Measurements from ENCODE around the gene TYMS. TPM values are rescaled to one million over a fixed set of nuclear protein-coding genes. Genes with fewer than 3 reads are reported as not detected.

The TYMS gene
- total and polyA plus RNA-seq, 10 of the 15 experiments (the other 5 are each of a cell fraction or from before 2014, with no cell fraction given) = 34.8 to 524 (median 219) TPM

DNA sequence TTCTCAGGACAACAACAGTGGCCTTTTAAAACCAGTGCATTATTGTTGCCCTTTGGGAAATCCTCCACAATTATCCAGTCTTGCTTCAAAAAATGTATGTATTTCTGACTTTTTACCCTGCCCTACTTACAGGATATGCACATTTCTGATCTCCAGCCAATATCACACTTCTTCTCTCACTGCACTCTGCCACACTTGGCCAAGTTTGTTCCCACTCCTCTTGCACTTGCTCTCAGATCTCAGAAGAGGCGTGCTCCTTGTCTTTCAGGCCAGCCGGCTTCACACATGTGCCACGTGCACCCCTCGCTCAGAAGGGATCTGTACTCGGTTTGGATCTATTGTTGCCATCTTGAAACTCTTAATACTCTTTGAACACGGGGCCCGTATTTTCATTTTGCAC is 45.3 kb upstream of the TYMS start:
- in situ Hi-C loops (cut with MboI) (loop anchor here (10.0 kb wide), 1 partner anchor 327 kb away; no protein-coding TSS in a partner anchor), intact Hi-C loops (cut with micrococcal nuclease; ENCODE audit: unreplicated experiment) (no loop called here)
- POLR2A ChIA-PET = no interaction called here
- RAD21 ChIA-PET (ENCODE audit: unreplicated experiment) = no interaction called here
- Histone ChIP-seq H3K9me3 (replicated peaks; ENCODE audit: control insufficient read depth, insufficient read depth, low read length) (no peaks in the 10 kb centered on the region), H3K27ac (ENCODE audit: control insufficient read depth, insufficient read depth) (no peak overlapping the region), H3K27me3 (replicated peaks in 1 of 2; ENCODE audit: control insufficient read depth in 2 of 2, insufficient read depth in 2 of 2, low read length in 1 of 2) (no peaks in the 10 kb centered on the region), H3K4me1 (ENCODE audit: control insufficient read depth, insufficient read depth, low read length) (no peaks in the 10 kb centered on the region), H3K9ac (ENCODE audit: control insufficient read depth, insufficient read depth, low read length) (no peak overlapping the region), H3K79me2 (ENCODE audit: control insufficient read depth, insufficient read depth, low read length) (no peaks in the 10 kb centered on the region), H2AFZ (ENCODE audit: control insufficient read depth, low read depth, low read length) (no peak overlapping the region), H3K4me2 (ENCODE audit: control insufficient read depth, insufficient read depth) (no peak overlapping the region), H3K36me3 (ENCODE audit: control insufficient read depth in 2 of 2, insufficient read depth in 2 of 2, low read length in 1 of 2) (no peaks in the 10 kb centered on the region), H3K4me3 (no peak overlapping the region), H4K20me1 (ENCODE audit: control insufficient read depth, insufficient read depth) (no peaks in the 10 kb centered on the region)
- SMC1A ChIA-PET (ENCODE audit: uncharacterized antibody, unreplicated experiment) = no interaction called here
- ATAC-seq (no peak), FAIRE-seq (no peak), DNase-seq (ENCODE audit: low read depth, low spot score) (no peak)
- BruUV-seq (replicated peaks) = no TSS peak
- CTCF ChIA-PET = interaction anchor here (1.1 kb wide), 1 partner anchor 10 kb away, joined by 3 read pairs; no protein-coding TSS in a partner anchor
- TF ChIP-seq MXI1 (IDR thresholded peaks at IDR 0.05; ENCODE audit: low read depth, low read length) = no peak
- WGBS (ENCODE audit: insufficient coverage, insufficient replicate concordance, low lambda C conversion rate, missing lambda C conversion rate) = 57% methylated on average over 7 of the region's 7 CpGs

- POLR2A ChIA-PET = interaction anchor here (0.5 kb wide), 1 partner anchor 131 kb away, joined by 3 read pairs; no protein-coding TSS in a partner anchor
- FAIRE-seq = no peak
- CTCF ChIA-PET = interaction anchor here (1.2 to 1.9 kb wide), 4 partner anchors 10 to 86 kb away, joined by 4 to 6 read pairs (median 4); no protein-coding TSS in a partner anchor
- TF ChIP-seq SIN3A (IDR thresholded peaks at IDR 0.05; ENCODE audit: low read depth, low read length) = no peak
- TF ChIP-seq, protein P1, sequence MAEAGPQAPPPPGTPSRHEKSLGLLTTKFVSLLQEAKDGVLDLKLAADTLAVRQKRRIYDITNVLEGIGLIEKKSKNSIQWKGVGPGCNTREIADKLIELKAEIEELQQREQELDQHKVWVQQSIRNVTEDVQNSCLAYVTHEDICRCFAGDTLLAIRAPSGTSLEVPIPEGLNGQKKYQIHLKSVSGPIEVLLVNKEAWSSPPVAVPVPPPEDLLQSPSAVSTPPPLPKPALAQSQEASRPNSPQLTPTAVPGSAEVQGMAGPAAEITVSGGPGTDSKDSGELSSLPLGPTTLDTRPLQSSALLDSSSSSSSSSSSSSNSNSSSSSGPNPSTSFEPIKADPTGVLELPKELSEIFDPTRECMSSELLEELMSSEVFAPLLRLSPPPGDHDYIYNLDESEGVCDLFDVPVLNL (IDR thresholded peaks at IDR 0.05; ENCODE audit: low read depth, low read length) = no peak
- TF ChIP-seq, protein P2, sequence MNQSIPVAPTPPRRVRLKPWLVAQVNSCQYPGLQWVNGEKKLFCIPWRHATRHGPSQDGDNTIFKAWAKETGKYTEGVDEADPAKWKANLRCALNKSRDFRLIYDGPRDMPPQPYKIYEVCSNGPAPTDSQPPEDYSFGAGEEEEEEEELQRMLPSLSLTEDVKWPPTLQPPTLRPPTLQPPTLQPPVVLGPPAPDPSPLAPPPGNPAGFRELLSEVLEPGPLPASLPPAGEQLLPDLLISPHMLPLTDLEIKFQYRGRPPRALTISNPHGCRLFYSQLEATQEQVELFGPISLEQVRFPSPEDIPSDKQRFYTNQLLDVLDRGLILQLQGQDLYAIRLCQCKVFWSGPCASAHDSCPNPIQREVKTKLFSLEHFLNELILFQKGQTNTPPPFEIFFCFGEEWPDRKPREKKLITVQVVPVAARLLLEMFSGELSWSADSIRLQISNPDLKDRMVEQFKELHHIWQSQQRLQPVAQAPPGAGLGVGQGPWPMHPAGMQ (IDR thresholded peaks at IDR 0.05; ENCODE audit: borderline replicate concordance) = no peak
- TF ChIP-seq BMI1 (IDR thresholded peaks at IDR 0.05; ENCODE audit: borderline replicate concordance) = no peak
- TF ChIP-seq MYB (IDR thresholded peaks at IDR 0.05; ENCODE audit: borderline replicate concordance, low read depth, low read length) = no peak
- no peak for TF ChIP-seq TCF12 (IDR thresholded peaks at IDR 0.05; ENCODE audit: low read depth, low read length)
- TF ChIP-seq, protein P3, sequence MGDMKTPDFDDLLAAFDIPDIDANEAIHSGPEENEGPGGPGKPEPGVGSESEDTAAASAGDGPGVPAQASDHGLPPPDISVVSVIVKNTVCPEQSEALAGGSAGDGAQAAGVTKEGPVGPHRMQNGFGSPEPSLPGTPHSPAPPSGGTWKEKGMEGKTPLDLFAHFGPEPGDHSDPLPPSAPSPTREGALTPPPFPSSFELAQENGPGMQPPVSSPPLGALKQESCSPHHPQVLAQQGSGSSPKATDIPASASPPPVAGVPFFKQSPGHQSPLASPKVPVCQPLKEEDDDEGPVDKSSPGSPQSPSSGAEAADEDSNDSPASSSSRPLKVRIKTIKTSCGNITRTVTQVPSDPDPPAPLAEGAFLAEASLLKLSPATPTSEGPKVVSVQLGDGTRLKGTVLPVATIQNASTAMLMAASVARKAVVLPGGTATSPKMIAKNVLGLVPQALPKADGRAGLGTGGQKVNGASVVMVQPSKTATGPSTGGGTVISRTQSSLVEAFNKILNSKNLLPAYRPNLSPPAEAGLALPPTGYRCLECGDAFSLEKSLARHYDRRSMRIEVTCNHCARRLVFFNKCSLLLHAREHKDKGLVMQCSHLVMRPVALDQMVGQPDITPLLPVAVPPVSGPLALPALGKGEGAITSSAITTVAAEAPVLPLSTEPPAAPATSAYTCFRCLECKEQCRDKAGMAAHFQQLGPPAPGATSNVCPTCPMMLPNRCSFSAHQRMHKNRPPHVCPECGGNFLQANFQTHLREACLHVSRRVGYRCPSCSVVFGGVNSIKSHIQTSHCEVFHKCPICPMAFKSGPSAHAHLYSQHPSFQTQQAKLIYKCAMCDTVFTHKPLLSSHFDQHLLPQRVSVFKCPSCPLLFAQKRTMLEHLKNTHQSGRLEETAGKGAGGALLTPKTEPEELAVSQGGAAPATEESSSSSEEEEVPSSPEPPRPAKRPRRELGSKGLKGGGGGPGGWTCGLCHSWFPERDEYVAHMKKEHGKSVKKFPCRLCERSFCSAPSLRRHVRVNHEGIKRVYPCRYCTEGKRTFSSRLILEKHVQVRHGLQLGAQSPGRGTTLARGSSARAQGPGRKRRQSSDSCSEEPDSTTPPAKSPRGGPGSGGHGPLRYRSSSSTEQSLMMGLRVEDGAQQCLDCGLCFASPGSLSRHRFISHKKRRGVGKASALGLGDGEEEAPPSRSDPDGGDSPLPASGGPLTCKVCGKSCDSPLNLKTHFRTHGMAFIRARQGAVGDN (IDR thresholded peaks at IDR 0.05) = no peak
- TF ChIP-seq EGR1 (IDR thresholded peaks at IDR 0.05; ENCODE audit: borderline replicate concordance in 1 of 2, low read depth in 2 of 2, low read length in 2 of 2) = no peak
- no peak for TF ChIP-seq RB1 (IDR thresholded peaks at IDR 0.05; ENCODE audit: borderline replicate concordance)
- TF ChIP-seq POLR2AphosphoS5 (IDR thresholded peaks at IDR 0.05; ENCODE audit: low read length) = no peak
These were observed 43.3 kb upstream of the TYMS start for GRCh38 chr18:614193-614592.

More at GRCh38 chr18:614193-614592, 43.3 kb upstream of the TYMS start:
- no peaks in the 10 kb centered on the region for H3K79me2 ChIP-seq (ENCODE audit: control insufficient read depth, insufficient read depth, low read length)
- H2AFZ ChIP-seq (ENCODE audit: control insufficient read depth, low read depth, low read length) = no peak overlapping the region
- WGBS (ENCODE audit: insufficient coverage, insufficient replicate concordance, low lambda C conversion rate, missing lambda C conversion rate) = 0% methylated on average over 1 of the region's 1 CpG
- DNase-seq (ENCODE audit: low read depth, low spot score) = no peak
- no peaks in the 10 kb centered on the region for H3K9me3 ChIP-seq (replicated peaks; ENCODE audit: control insufficient read depth, insufficient read depth, low read length)
- RAD21 ChIA-PET (ENCODE audit: unreplicated experiment) = interaction anchor here (0.6 to 1.5 kb wide), 3 partner anchors 109 to 218 kb away, joined by 3 to 5 read pairs (median 5); no protein-coding TSS in a partner anchor
- H3K27me3 ChIP-seq (replicated peaks in 1 of 2; ENCODE audit: control insufficient read depth in 2 of 2, insufficient read depth in 2 of 2, low read length in 1 of 2) = no peaks in the 10 kb centered on the region
- H4K20me1 ChIP-seq (ENCODE audit: control insufficient read depth, insufficient read depth) = no peaks in the 10 kb centered on the region
- H3K4me1 ChIP-seq (ENCODE audit: control insufficient read depth, insufficient read depth, low read length) = no peaks in the 10 kb centered on the region
- in situ Hi-C loops (cut with MboI) = loop anchor here (10.0 kb wide), 1 partner anchor 329 kb away; no protein-coding TSS in a partner anchor
- H3K4me2 ChIP-seq (ENCODE audit: control insufficient read depth, insufficient read depth) = no peak overlapping the region
- no peak for ATAC-seq
- no peak overlapping the region for H3K9ac ChIP-seq (ENCODE audit: control insufficient read depth, insufficient read depth, low read length)
- intact Hi-C loops (cut with micrococcal nuclease; ENCODE audit: unreplicated experiment) = no loop called here
- BruUV-seq (replicated peaks) = no TSS peak
- H3K36me3 ChIP-seq (ENCODE audit: control insufficient read depth in 2 of 2, insufficient read depth in 2 of 2, low read length in 1 of 2) = no peaks in the 10 kb centered on the region
- H3K4me3 ChIP-seq = no peak overlapping the region
- no peak overlapping the region for H3K27ac ChIP-seq (ENCODE audit: control insufficient read depth, insufficient read depth)
- SMC1A ChIA-PET (ENCODE audit: uncharacterized antibody, unreplicated experiment) = interaction anchor here (1.7 to 2.9 kb wide), 3 partner anchors 9 to 11 kb away, joined by 3 to 17 read pairs (median 7); no protein-coding TSS in a partner anchor

All from GM12878 (cell line).